GM12891 (cell line): ENCODE data around the gene KAT5.

ENCODE experiments used
- PAX5 ChIP-seq: IDR thresholded peaks from 2 replicates; pipeline ENCODE4 v1.6.1; 2011; ENCODE audit warnings: low read length, moderate library complexity, mild to moderate bottlenecking; ENCODE audit not compliant: insufficient read depth, severe bottlenecking
- POLR2A ChIP-seq: IDR thresholded peaks from 2 replicates; pipeline ENCODE4 v1.6.1; 2011; ENCODE audit warnings: low read depth, low read length, control low read depth
- POLR2AphosphoS5 ChIP-seq: IDR thresholded peaks from 2 replicates; pipeline ENCODE4 v1.6.1; 2011; ENCODE audit warnings: low read depth, low read length, control low read depth
- SPI1 ChIP-seq: IDR thresholded peaks from 2 replicates; pipeline ENCODE4 v1.6.1; 2011; ENCODE audit warnings: low read depth, low read length, control low read depth
- TAF1 ChIP-seq: IDR thresholded peaks from 2 replicates; pipeline ENCODE4 v1.6.1; 2011; ENCODE audit warnings: low read depth, low read length, control low read depth

DNA sequence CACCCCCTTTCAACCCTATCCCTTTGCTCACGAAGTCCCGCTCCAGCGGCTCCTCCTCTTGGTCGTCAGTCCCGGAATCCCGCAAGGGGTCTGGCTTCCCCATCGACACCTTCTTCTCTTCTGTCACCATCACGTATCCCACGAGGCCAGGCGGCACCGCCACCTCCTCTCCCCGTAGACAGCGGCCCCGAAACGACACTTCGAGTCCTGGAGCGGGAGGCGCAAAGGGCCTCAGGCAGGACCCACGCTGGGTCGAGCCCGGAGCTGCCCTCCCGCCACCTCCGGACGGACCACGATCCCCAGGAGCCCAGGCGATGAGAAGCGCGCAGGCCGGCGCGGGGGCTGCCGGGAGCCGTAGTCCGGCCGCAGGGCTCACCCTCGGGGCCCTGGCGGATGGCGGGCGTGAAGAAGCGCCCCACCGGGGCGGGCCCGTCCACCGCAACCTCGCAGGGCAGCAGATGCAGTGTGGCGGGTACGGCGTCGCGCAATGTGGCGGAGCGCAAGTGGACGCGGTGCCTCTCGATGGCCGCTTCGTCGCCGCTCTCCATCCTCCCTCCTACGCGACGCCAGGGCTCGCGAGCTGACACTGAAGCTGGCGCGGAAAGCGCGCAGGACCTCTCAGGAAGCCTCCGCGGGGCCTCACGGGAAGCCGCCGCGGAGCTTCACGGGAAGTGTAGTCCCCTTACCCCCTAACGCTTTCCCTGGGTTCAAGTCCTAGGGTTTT is 8.3 kb downstream of the KAT5 start, which contains the start of gene RNASEH2C:
- TF ChIP-seq POLR2A: peak; percentile 87
- TF ChIP-seq POLR2AphosphoS5: peak; percentile 89
- TF ChIP-seq TAF1: peak; percentile 77
- no peak for TF ChIP-seq SPI1
- no peak for TF ChIP-seq PAX5
